Fibroblast of pulmonary artery (primary cell): ENCODE data around the gene ST6GALNAC3.

Experiments
- DNase-seq: peaks from one replicate; pipeline ENCODE4 v3.0.0-alpha.2; 2010; ENCODE audit warnings: low read depth
- H3K4me3 ChIP-seq: replicated peaks from 2 replicates; pipeline ENCODE4 v1.5.1; 2011; ENCODE audit warnings: low read depth, mild to moderate bottlenecking, control low read depth, low read length, moderate library complexity
- TF ChIP-seq, protein P1 (sequence below): IDR thresholded peaks from 2 replicates; pipeline ENCODE4 v1.5.1; 2011; ENCODE audit warnings: mild to moderate bottlenecking, control low read depth, low read length, inconsistent platforms; ENCODE audit errors: missing control alignments

The ST6GALNAC3 gene

GRCh38 chr1:76500116-76500515, 425.6 kb downstream of the ST6GALNAC3 start:
- no peak overlapping the region for H3K4me3 ChIP-seq
- DNase-seq = no peak
- TF ChIP-seq, protein P1, sequence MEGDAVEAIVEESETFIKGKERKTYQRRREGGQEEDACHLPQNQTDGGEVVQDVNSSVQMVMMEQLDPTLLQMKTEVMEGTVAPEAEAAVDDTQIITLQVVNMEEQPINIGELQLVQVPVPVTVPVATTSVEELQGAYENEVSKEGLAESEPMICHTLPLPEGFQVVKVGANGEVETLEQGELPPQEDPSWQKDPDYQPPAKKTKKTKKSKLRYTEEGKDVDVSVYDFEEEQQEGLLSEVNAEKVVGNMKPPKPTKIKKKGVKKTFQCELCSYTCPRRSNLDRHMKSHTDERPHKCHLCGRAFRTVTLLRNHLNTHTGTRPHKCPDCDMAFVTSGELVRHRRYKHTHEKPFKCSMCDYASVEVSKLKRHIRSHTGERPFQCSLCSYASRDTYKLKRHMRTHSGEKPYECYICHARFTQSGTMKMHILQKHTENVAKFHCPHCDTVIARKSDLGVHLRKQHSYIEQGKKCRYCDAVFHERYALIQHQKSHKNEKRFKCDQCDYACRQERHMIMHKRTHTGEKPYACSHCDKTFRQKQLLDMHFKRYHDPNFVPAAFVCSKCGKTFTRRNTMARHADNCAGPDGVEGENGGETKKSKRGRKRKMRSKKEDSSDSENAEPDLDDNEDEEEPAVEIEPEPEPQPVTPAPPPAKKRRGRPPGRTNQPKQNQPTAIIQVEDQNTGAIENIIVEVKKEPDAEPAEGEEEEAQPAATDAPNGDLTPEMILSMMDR = no peak

DNA sequence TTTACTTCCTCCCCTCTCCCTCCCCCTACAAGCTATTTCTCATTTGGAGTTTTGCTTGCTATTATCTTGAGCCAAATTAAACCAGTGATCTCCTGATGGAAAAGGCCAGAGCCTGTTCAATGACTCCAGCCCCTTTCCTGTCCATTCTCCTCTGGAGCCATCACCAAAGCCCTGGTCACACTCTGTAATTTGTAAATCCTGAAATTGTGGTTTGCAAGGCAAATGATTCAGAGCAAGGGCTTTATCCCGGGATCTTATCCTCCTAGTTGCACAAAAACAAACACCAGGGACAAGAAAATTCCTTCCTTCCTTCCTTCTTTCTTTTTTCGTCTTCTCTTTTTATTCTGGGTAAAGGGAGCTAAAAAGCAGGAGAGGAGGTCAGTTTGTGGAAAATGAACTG, 426.6 kb downstream of the ST6GALNAC3 start:
- DNase-seq = no peak
- no peak overlapping the region for H3K4me3 ChIP-seq
- TF ChIP-seq, protein P1 = no peak

- DNase-seq = no peak
- TF ChIP-seq, protein P1 = no peak
- H3K4me3 ChIP-seq = no peak overlapping the region
Measured at GRCh38 chr1:76501586-76502219, 427.2 kb downstream of the ST6GALNAC3 start.

DNA sequence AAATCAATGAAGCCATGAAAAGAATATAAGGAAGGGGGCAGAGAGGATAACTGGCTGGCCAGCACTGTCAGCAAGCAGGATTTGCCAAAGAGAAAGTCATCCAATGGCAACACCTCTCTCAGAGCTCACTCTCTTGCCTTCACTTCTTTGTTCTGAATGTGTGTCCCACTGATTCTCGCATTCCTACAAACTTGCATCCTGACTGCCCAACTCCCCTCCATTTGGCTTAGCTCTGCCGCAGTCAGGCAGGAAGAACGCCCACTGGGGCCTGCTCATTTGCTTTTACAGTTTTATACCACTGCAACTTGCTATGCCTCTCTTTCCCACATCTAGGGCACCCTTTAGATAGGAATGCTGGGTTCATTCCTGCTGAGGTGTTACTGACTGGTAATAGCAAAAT, 428.6 kb downstream of the ST6GALNAC3 start:
- TF ChIP-seq, protein P1 = no peak
- no peak for DNase-seq
- no peak overlapping the region for H3K4me3 ChIP-seq

- no peak overlapping the region for H3K4me3 ChIP-seq
- TF ChIP-seq, protein P1 = no peak
- DNase-seq = no peak
Measured at GRCh38 chr1:76503736-76504135, 429.2 kb downstream of the ST6GALNAC3 start.

- TF ChIP-seq, protein P1 = no peak
- no peak for DNase-seq
- H3K4me3 ChIP-seq = no peak overlapping the region
Measured at GRCh38 chr1:76507376-76507775, 432.8 kb downstream of the ST6GALNAC3 start.

DNA sequence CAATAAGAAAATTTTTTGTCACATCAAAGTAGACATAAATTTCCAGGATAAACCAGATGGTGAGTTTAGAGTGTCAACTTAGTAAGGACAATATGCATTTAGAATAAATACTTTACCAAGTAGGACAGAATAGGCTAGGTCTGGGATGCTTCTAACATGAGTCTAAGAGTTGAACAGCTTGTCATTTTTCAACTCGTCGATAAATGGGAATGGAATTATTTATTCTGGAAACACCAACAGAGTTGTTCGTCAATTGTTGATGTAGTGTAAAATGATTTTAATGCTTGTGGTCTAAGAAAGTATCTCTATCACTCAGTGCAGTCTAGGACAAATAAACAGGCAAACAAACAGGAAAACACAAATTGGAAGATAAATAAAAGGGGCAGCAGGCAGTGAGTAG, 434.3 kb downstream of the ST6GALNAC3 start:
- TF ChIP-seq, protein P1 = no peak
- DNase-seq = no peak
- H3K4me3 ChIP-seq = no peak overlapping the region
